Effector CD4-positive, alpha-beta T cell (primary cell): Measurements from ENCODE around the gene AQP7.
"Not testable (repeated sequence)": the region's sequence is repeated elsewhere in the genome, so short reads cannot be mapped to it uniquely, and the experiment has no call there.

Experiments used
- DNase-seq: peaks from one replicate; pipeline ENCODE4 v3.0.0-alpha.2; 2020

The AQP7 gene

DNA sequence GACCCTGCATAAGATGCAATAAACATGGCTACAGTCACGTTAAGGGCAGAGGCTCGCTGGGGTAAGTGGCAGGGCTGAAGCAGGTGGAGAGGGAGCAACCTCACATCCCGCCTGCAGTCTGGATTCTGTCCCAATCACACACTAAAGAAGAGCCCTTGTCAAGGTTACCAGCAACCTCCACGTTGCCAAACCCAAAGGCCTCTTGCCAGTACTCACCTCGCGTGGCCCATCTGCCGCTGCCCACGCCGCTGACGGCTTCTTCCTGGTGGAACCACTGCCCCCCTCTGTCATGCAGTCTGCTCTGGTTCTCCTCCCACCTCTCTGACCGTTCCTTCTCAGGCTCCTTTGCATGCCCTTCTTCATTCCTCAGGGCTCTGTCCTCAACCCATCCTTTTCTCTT, 8.8 kb downstream of the AQP7 start:
- DNase-seq = no peak

DNA sequence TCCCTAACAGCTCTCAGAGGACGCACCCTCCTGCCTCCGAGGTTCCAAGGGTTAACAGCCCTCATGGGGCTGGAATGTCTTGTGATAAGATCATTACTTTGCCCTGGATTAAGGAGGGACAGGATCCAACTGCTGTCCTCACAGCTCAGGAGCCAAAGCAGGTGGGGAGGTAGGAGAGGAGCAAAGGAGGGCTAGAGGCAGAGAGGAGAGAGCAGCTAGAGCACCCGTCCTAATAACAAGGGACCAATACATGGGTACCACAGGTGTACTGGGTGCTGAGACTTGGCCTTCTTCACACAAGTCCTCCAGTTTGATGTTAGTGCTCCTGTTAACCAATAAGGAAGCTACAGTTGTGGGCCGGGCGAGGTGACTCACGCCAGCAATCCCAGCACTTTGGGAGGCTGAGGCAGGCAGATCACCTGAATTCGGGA, 9.8 kb downstream of the AQP7 start:
- not testable (repeated sequence) for DNase-seq

DNA sequence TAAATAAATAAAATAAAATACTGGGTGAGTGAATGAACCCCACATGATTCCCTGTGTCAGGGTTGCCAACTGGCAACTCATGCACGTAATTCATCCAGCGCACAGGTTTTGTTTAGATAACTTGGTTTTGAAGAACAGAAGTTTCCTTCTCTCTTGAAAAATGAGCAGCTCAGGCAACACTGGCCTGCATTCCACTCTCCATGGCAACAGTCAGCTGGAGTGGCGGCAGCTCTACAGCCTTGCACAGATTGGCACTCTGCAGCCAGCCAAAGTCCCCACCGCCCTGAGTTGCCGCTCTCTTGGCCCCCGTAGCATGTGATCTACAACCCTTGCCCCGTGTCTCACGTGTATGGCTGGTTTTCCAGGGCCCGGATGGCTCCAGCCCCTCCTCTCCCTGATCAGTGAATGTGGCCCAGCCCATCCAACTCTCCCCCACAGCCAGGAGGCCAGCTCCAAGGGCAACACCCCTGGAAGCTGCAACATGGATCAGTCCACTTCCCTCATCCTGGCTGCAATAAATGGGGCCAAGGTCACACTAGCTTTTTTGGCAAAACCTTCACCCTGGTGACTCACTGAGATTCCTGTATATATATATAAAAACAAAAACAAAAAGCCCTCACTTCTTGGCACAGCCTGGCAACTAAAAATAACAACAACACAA, 11.1 kb downstream of the AQP7 start:
- not testable (repeated sequence) for DNase-seq

GRCh38 chr9:33388110-33388994, 14.0 kb downstream of the AQP7 start:
- DNase-seq = no peak

- DNase-seq = not testable (repeated sequence)
These were observed 15.4 kb downstream of the AQP7 start for GRCh38 chr9:33386998-33387397.

DNA sequence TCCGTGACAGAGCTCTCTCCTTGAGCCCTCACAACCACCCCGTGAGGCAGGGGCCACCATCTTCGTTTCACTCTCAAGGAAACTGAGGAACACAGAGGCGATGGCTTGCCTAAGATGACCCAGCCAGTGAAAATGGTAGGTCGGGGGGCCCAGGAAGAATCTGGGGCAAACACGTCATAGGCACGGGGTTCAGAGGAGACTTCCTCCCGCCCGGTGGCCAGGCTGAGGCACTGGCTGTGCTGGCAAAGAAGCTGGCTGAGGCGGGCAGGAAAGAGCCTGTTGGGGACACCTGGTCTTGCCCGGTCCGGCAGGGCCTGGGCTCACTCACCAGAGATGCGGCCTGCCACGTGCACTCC, 15.7 kb downstream of the AQP7 start:
- DNase-seq = not testable (repeated sequence)

- DNase-seq = not testable (repeated sequence)
These were observed 16.3 kb downstream of the AQP7 start for GRCh38 chr9:33385979-33386640.

- not testable (repeated sequence) for DNase-seq
These were observed 16.8 kb downstream of the AQP7 start for GRCh38 chr9:33385536-33385935.

- DNase-seq = not testable (repeated sequence)
These were observed 19.0 kb downstream of the AQP7 start for GRCh38 chr9:33383396-33383795.

- not testable (repeated sequence) for DNase-seq
These were observed 20.0 kb downstream of the AQP7 start for GRCh38 chr9:33382397-33382796.

- DNase-seq = no peak
These were observed 21.1 kb downstream of the AQP7 start for GRCh38 chr9:33381231-33381791.

- no peak for DNase-seq
These were observed 21.8 kb downstream of the AQP7 start for GRCh38 chr9:33380390-33381094.

DNA sequence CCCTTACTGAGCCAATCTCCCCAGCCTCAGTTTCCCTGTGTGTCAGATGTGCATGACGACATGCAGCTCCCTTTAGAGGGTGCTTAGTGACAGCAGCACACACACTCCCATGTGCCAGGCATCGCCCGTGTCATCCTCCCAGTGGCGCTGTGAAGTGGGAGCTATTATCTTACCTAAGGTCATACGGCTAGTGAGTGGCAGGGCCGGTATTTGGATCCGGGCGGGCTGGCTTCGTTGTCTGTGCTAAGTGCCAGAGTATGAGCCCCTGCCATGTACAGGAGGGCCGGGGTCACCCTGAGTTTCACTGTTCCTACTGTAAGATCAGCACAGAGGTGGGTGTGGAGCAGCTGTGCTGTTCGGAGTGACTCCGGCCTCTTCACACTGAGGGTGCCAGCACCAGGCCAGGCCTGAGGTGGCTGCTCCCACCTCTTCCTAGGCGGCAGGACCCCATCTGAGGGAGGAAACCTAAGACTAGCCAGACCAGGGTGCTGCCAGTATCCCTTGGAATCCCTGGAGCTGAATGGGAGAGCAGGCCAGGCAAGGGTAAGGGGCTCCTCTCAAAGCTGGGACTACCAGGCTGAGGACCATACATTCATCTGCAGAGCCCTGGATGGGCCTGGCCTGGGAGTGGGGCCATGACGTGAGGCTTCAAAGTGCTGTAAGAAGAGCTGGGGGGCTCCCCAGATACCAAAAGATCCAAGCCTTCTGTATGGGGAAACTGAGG, 22.5 kb downstream of the AQP7 start:
- no peak for DNase-seq

- no peak for DNase-seq
These were observed 24.1 kb downstream of the AQP7 start for GRCh38 chr9:33378121-33378795.

- no peak for DNase-seq
These were observed 25.2 kb downstream of the AQP7 start for GRCh38 chr9:33377089-33377715.

GRCh38 chr9:33375841-33376321, 26.5 kb downstream of the AQP7 start:
- no peak for DNase-seq

DNA sequence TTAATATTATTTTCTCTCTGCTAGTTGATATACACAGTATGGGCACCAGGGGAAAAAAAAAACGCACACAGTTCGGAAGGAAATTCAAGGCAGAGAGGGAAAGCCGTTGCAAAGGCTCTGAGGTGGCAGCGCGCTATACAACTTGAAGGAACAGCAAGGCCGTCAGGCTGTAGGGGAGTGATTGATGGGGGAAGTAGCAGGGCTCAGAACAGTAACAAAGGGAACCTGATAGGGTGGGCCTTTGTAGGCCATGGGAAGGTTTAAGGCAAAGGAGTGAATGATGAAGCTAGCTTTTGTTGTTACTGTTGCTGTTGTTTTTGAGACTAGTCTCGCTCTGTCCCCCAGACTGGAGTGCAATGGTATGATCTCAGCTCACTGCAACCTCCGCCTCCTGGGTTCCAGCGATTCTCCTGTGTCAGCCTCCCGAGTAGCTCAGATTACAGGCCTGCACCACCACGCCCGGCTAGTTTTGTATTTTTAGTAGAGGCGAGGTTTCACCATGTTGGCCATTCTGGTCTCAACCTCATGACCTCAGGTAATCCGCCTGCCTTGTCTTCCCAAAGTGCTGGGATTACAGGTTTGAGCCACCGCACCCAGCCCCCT, 27.0 kb downstream of the AQP7 start:
- DNase-seq = no peak

DNA sequence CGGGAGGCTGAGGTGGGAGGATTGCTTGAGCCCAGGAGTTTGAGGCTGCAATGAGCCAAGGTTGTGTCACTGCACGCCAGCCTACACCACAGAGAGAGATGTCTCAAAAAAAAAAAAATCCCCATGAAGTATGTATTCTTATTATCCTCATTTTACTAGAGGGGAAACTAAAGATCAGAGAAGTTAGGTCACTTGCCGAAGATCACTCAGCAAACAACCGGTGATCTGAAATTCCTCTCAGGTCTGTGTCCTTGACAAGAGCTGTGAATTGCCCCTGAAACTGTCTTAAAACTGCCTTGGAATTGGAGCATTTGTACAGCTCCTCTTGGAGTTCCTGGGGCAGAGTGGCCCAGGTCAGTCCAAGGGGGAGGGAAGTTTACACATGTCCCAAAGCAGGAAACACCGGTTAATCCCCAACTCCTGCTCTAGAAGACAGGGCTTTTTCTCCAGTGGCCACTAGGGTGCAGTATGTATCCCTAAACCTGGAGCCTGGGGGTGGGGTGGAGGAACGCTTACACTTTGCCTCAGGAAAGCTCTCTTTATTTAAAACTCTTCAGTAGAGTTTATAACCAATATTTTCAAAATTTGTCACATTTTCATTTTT, 27.6 kb downstream of the AQP7 start:
- DNase-seq = peak; percentile 57

DNA sequence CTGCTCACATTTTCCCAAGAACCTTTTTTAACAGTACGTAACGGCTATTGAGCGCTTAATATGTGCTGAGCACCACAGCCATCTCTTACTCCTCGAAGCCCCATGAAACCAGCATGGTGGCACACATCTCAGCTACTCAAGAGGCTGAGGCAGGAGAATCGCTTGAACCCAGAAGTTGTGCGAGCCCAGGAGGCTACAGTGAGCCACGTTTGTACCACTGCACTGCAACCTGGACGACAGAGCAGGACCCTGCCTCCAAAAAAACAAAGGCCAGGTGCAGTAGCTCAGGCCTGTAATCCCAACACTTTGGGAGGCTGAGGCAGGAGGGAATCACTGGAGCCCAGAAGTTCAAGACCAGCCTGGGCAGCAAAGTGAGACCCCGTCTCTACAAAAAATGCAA, 28.2 kb downstream of the AQP7 start:
- DNase-seq = no peak

- no peak for DNase-seq
These were observed 29.5 kb downstream of the AQP7 start for GRCh38 chr9:33372900-33373299.
